GM12872 (cell line): Measurements from ENCODE around the gene NR6A1.

ENCODE experiments used
- CTCF ChIP-seq: IDR thresholded peaks from 3 replicates; pipeline ENCODE4 v1.5.1; 2011; ENCODE audit warnings: low read depth, mild to moderate bottlenecking, low read length, moderate library complexity; ENCODE audit not compliant: insufficient read depth

Gene NR6A1

GRCh38 chr9:124688238-124688904 lies 82.7 kb downstream of the NR6A1 start:
- TF ChIP-seq CTCF: no peak

GRCh38 chr9:124686918-124687317 lies 84.2 kb downstream of the NR6A1 start:
- TF ChIP-seq CTCF: no peak

GRCh38 chr9:124685217-124685616 lies 85.9 kb downstream of the NR6A1 start:
- TF ChIP-seq CTCF: no peak

- TF ChIP-seq CTCF: no peak
Observed at GRCh38 chr9:124684169-124684568, 86.9 kb downstream of the NR6A1 start.

GRCh38 chr9:124683043-124683442 lies 88.1 kb downstream of the NR6A1 start:
- no peak for TF ChIP-seq CTCF

GRCh38 chr9:124680714-124681390 lies 90.3 kb downstream of the NR6A1 start:
- no peak for TF ChIP-seq CTCF

GRCh38 chr9:124680049-124680448 lies 91.1 kb downstream of the NR6A1 start:
- no peak for TF ChIP-seq CTCF
